HepG2 (cell line): ENCODE data around the gene AMDHD1. TPM values are rescaled to one million over a fixed set of nuclear protein-coding genes. Genes with fewer than 3 reads are reported as not detected.

Source experiments
- BCL6 ChIP-seq: IDR thresholded peaks from 2 replicates; pipeline ENCODE4 v1.6.1; 2016; ENCODE audit warnings: missing genetic modification reagents, missing compliant biosample characterization
- BHLHE40 ChIP-seq: IDR thresholded peaks from 2 replicates; pipeline ENCODE4 v1.6.1; 2011; ENCODE audit warnings: low read length, improper control_type of control experiment
- CEBPG ChIP-seq: IDR thresholded peaks from 2 replicates; pipeline ENCODE4 v1.6.1; 2016
- GLI4 ChIP-seq: sonication (generic); formaldehyde crosslinking; IDR thresholded peaks from 2 replicates; pipeline ENCODE4 v1.5.1; 2020; ENCODE audit warnings: missing genetic modification reagents, mild to moderate bottlenecking, moderate library complexity, borderline replicate concordance
- HOXA7 ChIP-seq: sonication (generic); formaldehyde crosslinking; IDR thresholded peaks from 2 replicates; pipeline ENCODE4 v1.8.1; 2022; ENCODE audit warnings: mild to moderate bottlenecking, missing genetic modification reagents, moderate library complexity
- NFE2L2 ChIP-seq: fragments of 150-350 bp; IDR thresholded peaks from 2 replicates; pipeline ENCODE4 v1.6.1; 2014; ENCODE audit warnings: low read length
- POLR2G ChIP-seq: fragments of 200-400 bp; formaldehyde crosslinking; IDR thresholded peaks from 2 replicates; pipeline ENCODE4 v1.6.1; 2018; ENCODE audit warnings: mild to moderate bottlenecking, low read depth, low read length, moderate library complexity
- REL ChIP-seq: sonication (generic); formaldehyde crosslinking; conservative IDR thresholded peaks from 2 replicates; pipeline ENCODE4 v1.8.0; 2022; ENCODE audit warnings: mild to moderate bottlenecking, missing genetic modification reagents, moderate library complexity
- SAP130 ChIP-seq: IDR thresholded peaks from 2 replicates; pipeline ENCODE4 v1.6.1; 2016; ENCODE audit warnings: low read depth
- TOE1 ChIP-seq: sonication (generic); formaldehyde crosslinking; IDR thresholded peaks from 2 replicates; pipeline ENCODE4 v1.4.0; 2020; ENCODE audit warnings: mild to moderate bottlenecking, missing genetic modification reagents
- YEATS2 ChIP-seq: sonication (generic); formaldehyde crosslinking; IDR thresholded peaks from 2 replicates; pipeline ENCODE4 v1.4.0; 2020; ENCODE audit warnings: missing genetic modification reagents, borderline replicate concordance
- ZNF75D ChIP-seq: sonication (generic); formaldehyde crosslinking; IDR thresholded peaks from 2 replicates; pipeline ENCODE4 v1.8.1; 2023; ENCODE audit warnings: missing genetic modification reagents, mild to moderate bottlenecking, borderline replicate concordance
- ZNF776 ChIP-seq: sonication (generic); formaldehyde crosslinking; IDR thresholded peaks from 2 replicates; pipeline ENCODE4 v1.4.0; 2020; ENCODE audit warnings: mild to moderate bottlenecking, missing genetic modification reagents
- ZNF777 ChIP-seq: sonication (generic); formaldehyde crosslinking; IDR thresholded peaks from 2 replicates; pipeline ENCODE4 v1.4.0; 2020; ENCODE audit warnings: missing genetic modification reagents
- ZSCAN20 ChIP-seq: sonication (generic); formaldehyde crosslinking; IDR thresholded peaks from 2 replicates; pipeline ENCODE4 v1.4.0; 2020; ENCODE audit warnings: missing genetic modification reagents, mild to moderate bottlenecking, borderline replicate concordance
- polyA plus RNA-seq, 8 experiments: library from polyadenylated mRNA; depleted of rRNA in 3 of 8; stranded (reverse) in 7 of 8; unstranded in 1 of 8; fragments of >200 nt; fragmentation: Illumina TruSeq in 4 of 8; extraction: Trizol in 4 of 8; gene quantifications; 2 replicates each; pipeline versions ENCODE4 v1.2.1 to v1.2.3, GENCODE V29; 2011 to 2016; ENCODE audit warnings: low read depth in 4 of 8, missing spikeins in 1 of 8, mixed read lengths in 1 of 8; ENCODE audit not compliant: insufficient read depth in 1 of 8
- total RNA-seq, 5 experiments: library from RNA; depleted of rRNA; stranded (reverse); fragments of >200 nt; fragmentation: Illumina TruSeq; extraction: Trizol; gene quantifications; 2 replicates each; pipeline ENCODE4 v1.2.3, GENCODE V29; 2016; ENCODE audit warnings: low read depth in 1 of 5
- TF ChIP-seq, protein P1 (sequence below): IDR thresholded peaks from 2 replicates; pipeline ENCODE4 v1.4.0; 2020; ENCODE audit warnings: mild to moderate bottlenecking, missing genetic modification reagents
- TF ChIP-seq, protein P2 (sequence below): sonication (generic); formaldehyde crosslinking; conservative IDR thresholded peaks from 2 replicates; pipeline ENCODE4 v1.4.0; 2020; ENCODE audit warnings: missing genetic modification reagents
- TF ChIP-seq, protein P3 (sequence below): sonication (generic); formaldehyde crosslinking; conservative IDR thresholded peaks from 2 replicates; pipeline ENCODE4 v1.4.0; 2020; ENCODE audit warnings: missing genetic modification reagents
- TF ChIP-seq, protein P4 (sequence below), 2 experiments: sonication (generic) in 1 of 2; formaldehyde crosslinking in 1 of 2; IDR thresholded peaks; 2 replicates each; pipeline versions ENCODE4 v1.4.0 to v1.6.1; 2016 to 2020; ENCODE audit warnings: borderline replicate concordance in 1 of 2, low read depth in 1 of 2, mild to moderate bottlenecking in 1 of 2, missing genetic modification reagents in 1 of 2

The AMDHD1 gene
- total and polyA plus RNA-seq, 2 of the 13 experiments (the other 11 are each of a cell fraction or from before 2014, with no cell fraction given) = 6.5 to 29.6 TPM

DNA sequence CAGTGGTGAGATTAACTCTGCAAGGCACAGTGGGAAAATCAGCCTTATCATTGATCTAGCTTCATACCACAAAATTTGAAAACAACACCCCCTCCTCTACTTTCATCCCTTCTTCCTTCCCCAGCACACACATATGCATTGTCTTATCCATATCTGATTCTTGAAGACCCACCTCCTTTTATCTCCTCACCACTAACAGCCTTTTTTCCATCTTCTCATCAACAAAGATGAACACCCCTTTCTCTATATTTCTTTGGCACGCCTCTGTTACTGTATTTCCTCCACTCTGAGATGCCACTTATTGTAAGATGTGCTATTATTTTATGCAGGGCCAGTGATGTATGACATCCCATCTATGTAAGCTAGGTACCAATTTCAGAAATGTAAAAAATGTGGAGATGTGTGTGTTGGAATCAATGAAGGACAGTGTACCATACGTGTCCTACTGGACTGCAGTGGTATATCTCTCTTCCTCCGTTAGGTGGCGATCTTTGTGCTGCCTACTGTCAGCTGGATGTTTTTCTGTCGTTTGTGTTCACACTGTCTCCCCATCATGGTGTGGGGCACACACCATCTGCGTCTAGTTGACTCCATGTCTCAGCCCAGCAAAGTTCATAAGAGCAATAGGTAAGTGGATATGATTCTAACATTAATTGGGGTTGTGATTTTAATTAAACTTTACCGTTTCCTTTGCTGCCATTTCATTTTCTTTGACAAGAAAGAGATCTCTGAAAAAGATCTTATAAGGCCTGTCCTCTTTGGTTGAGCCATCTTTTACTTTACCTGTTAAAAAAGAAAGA lies 24.7 kb upstream of the AMDHD1 start (continued):
- TF ChIP-seq BHLHE40 = peak; percentile 14; the same call in 1 of the 2 replicates
- TF ChIP-seq, protein P1, sequence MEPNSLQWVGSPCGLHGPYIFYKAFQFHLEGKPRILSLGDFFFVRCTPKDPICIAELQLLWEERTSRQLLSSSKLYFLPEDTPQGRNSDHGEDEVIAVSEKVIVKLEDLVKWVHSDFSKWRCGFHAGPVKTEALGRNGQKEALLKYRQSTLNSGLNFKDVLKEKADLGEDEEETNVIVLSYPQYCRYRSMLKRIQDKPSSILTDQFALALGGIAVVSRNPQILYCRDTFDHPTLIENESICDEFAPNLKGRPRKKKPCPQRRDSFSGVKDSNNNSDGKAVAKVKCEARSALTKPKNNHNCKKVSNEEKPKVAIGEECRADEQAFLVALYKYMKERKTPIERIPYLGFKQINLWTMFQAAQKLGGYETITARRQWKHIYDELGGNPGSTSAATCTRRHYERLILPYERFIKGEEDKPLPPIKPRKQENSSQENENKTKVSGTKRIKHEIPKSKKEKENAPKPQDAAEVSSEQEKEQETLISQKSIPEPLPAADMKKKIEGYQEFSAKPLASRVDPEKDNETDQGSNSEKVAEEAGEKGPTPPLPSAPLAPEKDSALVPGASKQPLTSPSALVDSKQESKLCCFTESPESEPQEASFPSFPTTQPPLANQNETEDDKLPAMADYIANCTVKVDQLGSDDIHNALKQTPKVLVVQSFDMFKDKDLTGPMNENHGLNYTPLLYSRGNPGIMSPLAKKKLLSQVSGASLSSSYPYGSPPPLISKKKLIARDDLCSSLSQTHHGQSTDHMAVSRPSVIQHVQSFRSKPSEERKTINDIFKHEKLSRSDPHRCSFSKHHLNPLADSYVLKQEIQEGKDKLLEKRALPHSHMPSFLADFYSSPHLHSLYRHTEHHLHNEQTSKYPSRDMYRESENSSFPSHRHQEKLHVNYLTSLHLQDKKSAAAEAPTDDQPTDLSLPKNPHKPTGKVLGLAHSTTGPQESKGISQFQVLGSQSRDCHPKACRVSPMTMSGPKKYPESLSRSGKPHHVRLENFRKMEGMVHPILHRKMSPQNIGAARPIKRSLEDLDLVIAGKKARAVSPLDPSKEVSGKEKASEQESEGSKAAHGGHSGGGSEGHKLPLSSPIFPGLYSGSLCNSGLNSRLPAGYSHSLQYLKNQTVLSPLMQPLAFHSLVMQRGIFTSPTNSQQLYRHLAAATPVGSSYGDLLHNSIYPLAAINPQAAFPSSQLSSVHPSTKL = peak; percentile 48; the same call in 1 of the 2 replicates
- TF ChIP-seq HOXA7 (CRISPR knock-in tag) = no peak
- TF ChIP-seq, protein P2, sequence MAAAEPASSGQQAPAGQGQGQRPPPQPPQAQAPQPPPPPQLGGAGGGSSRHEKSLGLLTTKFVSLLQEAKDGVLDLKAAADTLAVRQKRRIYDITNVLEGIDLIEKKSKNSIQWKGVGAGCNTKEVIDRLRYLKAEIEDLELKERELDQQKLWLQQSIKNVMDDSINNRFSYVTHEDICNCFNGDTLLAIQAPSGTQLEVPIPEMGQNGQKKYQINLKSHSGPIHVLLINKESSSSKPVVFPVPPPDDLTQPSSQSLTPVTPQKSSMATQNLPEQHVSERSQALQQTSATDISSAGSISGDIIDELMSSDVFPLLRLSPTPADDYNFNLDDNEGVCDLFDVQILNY = no peak
- TF ChIP-seq ZNF776 (CRISPR knock-in tag) = no peak
- TF ChIP-seq ZNF777 (CRISPR knock-in tag) = no peak
- no peak for TF ChIP-seq GLI4 (CRISPR knock-in tag)
- 0 out of 2 replicates have a peak, but pooled peaks have one; percentile 27 for TF ChIP-seq SAP130 (CRISPR knock-in tag)
- no peak for TF ChIP-seq CEBPG (CRISPR knock-in tag)
- TF ChIP-seq BCL6 (CRISPR knock-in tag) = 0 out of 2 replicates have a peak, but pooled peaks have one; percentile 55
- TF ChIP-seq, protein P3, sequence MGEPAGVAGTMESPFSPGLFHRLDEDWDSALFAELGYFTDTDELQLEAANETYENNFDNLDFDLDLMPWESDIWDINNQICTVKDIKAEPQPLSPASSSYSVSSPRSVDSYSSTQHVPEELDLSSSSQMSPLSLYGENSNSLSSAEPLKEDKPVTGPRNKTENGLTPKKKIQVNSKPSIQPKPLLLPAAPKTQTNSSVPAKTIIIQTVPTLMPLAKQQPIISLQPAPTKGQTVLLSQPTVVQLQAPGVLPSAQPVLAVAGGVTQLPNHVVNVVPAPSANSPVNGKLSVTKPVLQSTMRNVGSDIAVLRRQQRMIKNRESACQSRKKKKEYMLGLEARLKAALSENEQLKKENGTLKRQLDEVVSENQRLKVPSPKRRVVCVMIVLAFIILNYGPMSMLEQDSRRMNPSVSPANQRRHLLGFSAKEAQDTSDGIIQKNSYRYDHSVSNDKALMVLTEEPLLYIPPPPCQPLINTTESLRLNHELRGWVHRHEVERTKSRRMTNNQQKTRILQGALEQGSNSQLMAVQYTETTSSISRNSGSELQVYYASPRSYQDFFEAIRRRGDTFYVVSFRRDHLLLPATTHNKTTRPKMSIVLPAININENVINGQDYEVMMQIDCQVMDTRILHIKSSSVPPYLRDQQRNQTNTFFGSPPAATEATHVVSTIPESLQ (CRISPR knock-in tag) = no peak
- TF ChIP-seq REL (CRISPR knock-in tag) = no peak
- TF ChIP-seq YEATS2 (CRISPR knock-in tag) = no peak
- TF ChIP-seq ZSCAN20 = no peak
- TF ChIP-seq POLR2G = no peak
- no peak for TF ChIP-seq NFE2L2
- TF ChIP-seq, protein P4, sequence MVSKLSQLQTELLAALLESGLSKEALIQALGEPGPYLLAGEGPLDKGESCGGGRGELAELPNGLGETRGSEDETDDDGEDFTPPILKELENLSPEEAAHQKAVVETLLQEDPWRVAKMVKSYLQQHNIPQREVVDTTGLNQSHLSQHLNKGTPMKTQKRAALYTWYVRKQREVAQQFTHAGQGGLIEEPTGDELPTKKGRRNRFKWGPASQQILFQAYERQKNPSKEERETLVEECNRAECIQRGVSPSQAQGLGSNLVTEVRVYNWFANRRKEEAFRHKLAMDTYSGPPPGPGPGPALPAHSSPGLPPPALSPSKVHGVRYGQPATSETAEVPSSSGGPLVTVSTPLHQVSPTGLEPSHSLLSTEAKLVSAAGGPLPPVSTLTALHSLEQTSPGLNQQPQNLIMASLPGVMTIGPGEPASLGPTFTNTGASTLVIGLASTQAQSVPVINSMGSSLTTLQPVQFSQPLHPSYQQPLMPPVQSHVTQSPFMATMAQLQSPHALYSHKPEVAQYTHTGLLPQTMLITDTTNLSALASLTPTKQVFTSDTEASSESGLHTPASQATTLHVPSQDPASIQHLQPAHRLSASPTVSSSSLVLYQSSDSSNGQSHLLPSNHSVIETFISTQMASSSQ (IDR thresholded peaks at IDR 0.05; ENCODE audit: low read depth) = no peak
- TF ChIP-seq, protein P4 (CRISPR knock-in tag; IDR thresholded peaks at IDR 0.05; ENCODE audit: borderline replicate concordance) = no peak
- TF ChIP-seq ZNF75D = no peak
- no peak for TF ChIP-seq TOE1 (CRISPR knock-in tag)
